Neuron (in vitro differentiated cells): Measurements from ENCODE around the gene B4GALNT1.

ENCODE experiments used
- H2AFZ ChIP-seq: one replicate; pipeline ENCODE4 v1.6.1; 2013; ENCODE audit warnings: low read depth, mild to moderate bottlenecking, inconsistent platforms, low read length, moderate library complexity
- H3K27me3 ChIP-seq: one replicate; pipeline ENCODE4 v1.6.1; 2013; ENCODE audit warnings: low read length; ENCODE audit not compliant: insufficient read depth
- H3K36me3 ChIP-seq: one replicate; pipeline ENCODE4 v1.6.1; 2013; ENCODE audit warnings: low read length; ENCODE audit not compliant: insufficient read depth
- H3K4me1 ChIP-seq: one replicate; pipeline ENCODE4 v1.6.1; 2013; ENCODE audit warnings: low read length; ENCODE audit not compliant: insufficient read depth
- H3K4me3 ChIP-seq: 2 replicates; pipeline ENCODE4 v1.5.1; 2013; ENCODE audit warnings: mild to moderate bottlenecking, low read length, moderate library complexity
- H3K9me3 ChIP-seq: one replicate; pipeline ENCODE4 v1.6.1; 2013; ENCODE audit warnings: low read length

The B4GALNT1 gene

GRCh38 chr12:57606399-57606798 is 26.6 kb downstream of the B4GALNT1 start:
- Histone ChIP-seq H3K36me3 (peaks cover 42% of the 10 kb centered on the region), H3K4me3 (no peak overlapping the region), H3K4me1 (peaks cover 34% of the 10 kb centered on the region), H3K9me3 (no peaks in the 10 kb centered on the region), H2AFZ (no peak overlapping the region), H3K27me3 (no peaks in the 10 kb centered on the region)

GRCh38 chr12:57605811-57606311 is 27.1 kb downstream of the B4GALNT1 start:
- no peak overlapping the region for H2AFZ ChIP-seq
- no peaks in the 10 kb centered on the region for H3K9me3 ChIP-seq
- peaks cover 32% of the 10 kb centered on the region for H3K4me1 ChIP-seq
- no peaks in the 10 kb centered on the region for H3K27me3 ChIP-seq
- peak overlapping the region; percentile 70 for H3K4me3 ChIP-seq
- peaks cover 47% of the 10 kb centered on the region for H3K36me3 ChIP-seq

- H3K27me3 ChIP-seq = no peaks in the 10 kb centered on the region
- peak overlapping the region; percentile 74 for H2AFZ ChIP-seq
- peak overlapping the region; percentile 70 for H3K4me3 ChIP-seq
- H3K36me3 ChIP-seq = peaks cover 53% of the 10 kb centered on the region
- no peaks in the 10 kb centered on the region for H3K9me3 ChIP-seq
- H3K4me1 ChIP-seq = peaks cover 26% of the 10 kb centered on the region
Measured at GRCh38 chr12:57604992-57605810, 27.8 kb downstream of the B4GALNT1 start.

GRCh38 chr12:57604454-57604991 is 28.5 kb downstream of the B4GALNT1 start, which contains the start of gene DTX3:
Gene DTX3 (plus strand): TSS chr12:57604824. CDS start chr12:57606518, 1,694 bp downstream.
- H3K36me3 ChIP-seq = peaks cover 60% of the 10 kb centered on the region

GRCh38 chr12:57603815-57604453 is 29.1 kb downstream of the B4GALNT1 start:
- Histone ChIP-seq H3K36me3 (peaks cover 61% of the 10 kb centered on the region), H3K27me3 (no peaks in the 10 kb centered on the region), H3K4me1 (peaks cover 26% of the 10 kb centered on the region), H2AFZ (peak overlapping the region; percentile 74), H3K9me3 (no peaks in the 10 kb centered on the region), H3K4me3 (peak overlapping the region; percentile 70)

More at GRCh38 chr12:57604454-57604991, 28.5 kb downstream of the B4GALNT1 start, which contains the start of gene DTX3:
- no peaks in the 10 kb centered on the region for H3K27me3 ChIP-seq
- peaks cover 26% of the 10 kb centered on the region for H3K4me1 ChIP-seq
- peak within 1 kb of the TSS; percentile 70 for H3K4me3 ChIP-seq
- no peaks in the 10 kb centered on the region for H3K9me3 ChIP-seq
- peak within 1 kb of the TSS; percentile 74 for H2AFZ ChIP-seq

GRCh38 chr12:57603324-57603723 is 29.7 kb downstream of the B4GALNT1 start:
- H3K4me3 ChIP-seq = no peak overlapping the region
- no peak overlapping the region for H2AFZ ChIP-seq
- H3K27me3 ChIP-seq = no peaks in the 10 kb centered on the region
- H3K9me3 ChIP-seq = no peaks in the 10 kb centered on the region
- H3K36me3 ChIP-seq = peaks cover 59% of the 10 kb centered on the region
- H3K4me1 ChIP-seq = peaks cover 26% of the 10 kb centered on the region

GRCh38 chr12:57602544-57602943 is 30.5 kb downstream of the B4GALNT1 start:
- Histone ChIP-seq H3K4me3 (no peak overlapping the region), H3K9me3 (no peaks in the 10 kb centered on the region), H3K36me3 (peaks cover 52% of the 10 kb centered on the region), H2AFZ (no peak overlapping the region), H3K27me3 (no peaks in the 10 kb centered on the region), H3K4me1 (peaks cover 26% of the 10 kb centered on the region)

GRCh38 chr12:57600395-57600794 is 32.6 kb downstream of the B4GALNT1 start:
- Histone ChIP-seq H2AFZ (no peak overlapping the region), H3K4me3 (no peak overlapping the region), H3K4me1 (peaks cover 18% of the 10 kb centered on the region), H3K27me3 (no peaks in the 10 kb centered on the region), H3K36me3 (peaks cover 50% of the 10 kb centered on the region), H3K9me3 (no peaks in the 10 kb centered on the region)

- peaks cover 11% of the 10 kb centered on the region for H3K4me1 ChIP-seq
- H2AFZ ChIP-seq = no peak overlapping the region
- no peak overlapping the region for H3K4me3 ChIP-seq
- no peaks in the 10 kb centered on the region for H3K9me3 ChIP-seq
- peaks cover 12% of the 10 kb centered on the region for H3K36me3 ChIP-seq
- H3K27me3 ChIP-seq = no peaks in the 10 kb centered on the region
Measured at GRCh38 chr12:57593187-57593586, 39.8 kb downstream of the B4GALNT1 start.

GRCh38 chr12:57592551-57593165 is 40.3 kb downstream of the B4GALNT1 start:
- no peaks in the 10 kb centered on the region for H3K9me3 ChIP-seq
- peaks cover 11% of the 10 kb centered on the region for H3K4me1 ChIP-seq
- H2AFZ ChIP-seq = no peak overlapping the region
- H3K36me3 ChIP-seq = peaks cover 12% of the 10 kb centered on the region
- H3K27me3 ChIP-seq = no peaks in the 10 kb centered on the region
- H3K4me3 ChIP-seq = no peak overlapping the region

- peak overlapping the region; percentile 89 for H3K4me3 ChIP-seq
- peaks cover 11% of the 10 kb centered on the region for H3K4me1 ChIP-seq
- peak overlapping the region; percentile 87 for H2AFZ ChIP-seq
Measured at GRCh38 chr12:57591782-57592325, 41.1 kb downstream of the B4GALNT1 start.

GRCh38 chr12:57590864-57591781 is 41.9 kb downstream of the B4GALNT1 start, which contains the start of gene PIP4K2C:
Gene PIP4K2C (plus strand): TSS chr12:57591192. CDS start chr12:57591290, 98 bp downstream.
- Histone ChIP-seq H3K4me1 (peaks cover 11% of the 10 kb centered on the region), H3K27me3 (no peaks in the 10 kb centered on the region), H3K36me3 (peaks cover 13% of the 10 kb centered on the region), H3K4me3 (peak within 1 kb of the TSS; percentile 89), H2AFZ (peak within 1 kb of the TSS; percentile 87), H3K9me3 (no peaks in the 10 kb centered on the region)

More at GRCh38 chr12:57591782-57592325, 41.1 kb downstream of the B4GALNT1 start:
- H3K36me3 ChIP-seq = peaks cover 13% of the 10 kb centered on the region
- H3K27me3 ChIP-seq = no peaks in the 10 kb centered on the region
- no peaks in the 10 kb centered on the region for H3K9me3 ChIP-seq
